Activated gamma-delta T cell (primary cell): ENCODE data around the gene P2RX6.
"Not testable (repeated sequence)": the region's sequence is repeated elsewhere in the genome, so short reads cannot be mapped to it uniquely, and the experiment has no call there.

ENCODE experiments used
- DNase-seq: peaks from one replicate; lab custom pipeline; 2025; lab: John Stamatoyannopoulos, UW

Gene P2RX6

DNA sequence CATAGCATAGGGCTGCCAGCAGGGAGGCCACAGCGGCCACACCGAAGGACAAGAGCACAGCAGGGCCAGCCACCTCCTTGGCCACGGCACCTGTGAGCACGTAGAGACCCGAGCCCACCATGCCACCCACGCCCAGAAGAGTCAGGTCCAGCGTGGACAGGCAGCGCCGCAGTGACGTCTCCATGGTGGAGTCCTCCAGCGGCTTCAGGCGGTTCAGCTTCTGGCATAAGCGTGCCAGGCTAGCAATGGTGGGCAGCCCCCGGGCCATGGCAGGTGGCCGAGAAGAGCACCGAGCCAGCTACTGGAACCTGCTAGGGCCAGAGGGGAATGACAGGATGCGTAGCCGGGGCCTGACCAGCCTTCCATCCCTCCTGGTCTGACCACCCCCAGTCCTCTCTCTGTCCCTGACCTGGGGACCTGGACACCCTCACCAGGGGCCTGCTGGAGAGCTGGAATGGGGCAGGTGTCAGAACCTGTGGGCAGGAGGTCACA is 16.6 kb downstream of the P2RX6 start:
- DNase-seq: no peak

DNA sequence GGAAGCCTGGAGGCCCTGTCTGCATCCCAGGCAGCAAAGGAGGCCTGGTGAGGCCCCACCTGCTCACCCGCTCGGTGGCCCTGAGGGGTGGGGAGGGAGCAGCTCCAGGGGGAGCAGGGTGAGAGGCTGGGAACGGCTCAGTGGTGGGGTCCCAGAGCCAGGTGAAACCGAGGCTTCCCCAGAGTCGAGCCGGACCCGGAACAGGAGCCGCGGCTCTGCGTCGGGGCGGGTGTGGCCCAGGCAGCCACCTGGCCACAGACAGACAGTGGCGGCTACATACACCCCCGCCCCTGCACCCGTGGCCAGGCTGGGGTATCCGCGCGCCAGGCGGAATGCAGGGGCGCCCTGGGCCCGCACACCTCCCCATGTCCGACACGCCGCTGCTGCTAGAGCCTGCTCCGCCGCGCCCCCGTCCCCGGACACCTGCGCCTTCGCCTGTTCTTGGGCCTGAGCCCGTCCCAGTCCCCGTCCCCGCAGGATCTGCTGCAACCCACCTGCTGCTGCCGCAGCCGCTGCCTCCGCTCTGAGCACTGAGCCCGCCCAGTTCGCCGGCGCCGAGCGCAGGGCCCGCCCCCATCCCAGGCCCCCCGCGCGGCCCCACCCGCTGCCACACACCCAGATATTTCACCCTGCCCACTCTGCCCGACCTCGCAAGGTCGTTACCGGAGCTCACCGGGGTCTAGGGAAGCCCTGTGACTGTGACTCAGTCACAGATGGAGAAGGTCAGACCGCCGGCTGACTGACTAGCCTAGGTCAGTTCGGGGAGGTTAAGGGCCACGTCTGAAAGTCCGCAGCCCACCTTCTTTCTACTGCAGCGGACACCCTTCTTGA is 17.3 kb downstream of the P2RX6 start, which contains the start of gene SLC7A4:
TSS of gene SLC7A4 (minus strand) at position 525 of the 831 bp plus-strand sequence. CDS start 749 bp downstream, outside the sequence.
- no peak for DNase-seq

DNA sequence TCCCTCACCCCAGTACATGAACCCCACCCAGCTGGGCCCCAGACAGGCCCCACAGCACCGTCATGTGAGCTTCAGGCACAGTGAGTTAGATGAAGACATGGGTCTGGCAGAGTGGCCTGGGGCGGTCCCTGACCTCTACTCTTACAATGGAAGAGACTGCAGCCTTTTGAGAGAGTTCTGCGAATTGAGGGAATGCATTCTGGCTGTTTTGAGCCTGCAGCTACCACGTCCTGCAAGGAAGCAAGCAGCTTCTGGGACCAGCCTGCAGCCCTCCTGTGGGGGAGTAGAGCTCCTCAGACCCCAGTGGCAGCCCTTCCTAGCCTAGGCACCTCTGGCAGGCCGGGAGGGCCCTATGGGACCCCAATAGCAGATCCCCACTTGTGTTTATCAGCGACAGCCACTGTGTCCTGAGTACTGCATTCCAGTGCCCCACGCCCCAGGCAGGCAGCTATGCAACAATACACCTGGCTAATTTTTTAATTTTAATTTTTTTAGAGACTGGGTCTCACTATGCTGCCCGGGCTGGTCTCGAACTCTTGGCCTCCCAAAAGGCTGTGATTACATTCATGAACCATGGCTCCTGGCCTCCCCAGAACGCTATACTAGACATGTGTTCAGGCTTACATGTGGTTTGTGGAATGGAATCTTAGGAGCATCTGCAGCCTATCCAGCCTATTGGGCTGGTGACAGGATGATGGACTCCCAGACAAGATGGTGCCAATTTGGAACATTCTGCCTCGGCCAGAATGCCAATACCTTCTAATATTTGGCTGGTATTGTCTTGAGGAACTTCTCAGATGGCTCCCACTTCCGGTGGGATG is 18.1 kb downstream of the P2RX6 start:
- DNase-seq: no peak

DNA sequence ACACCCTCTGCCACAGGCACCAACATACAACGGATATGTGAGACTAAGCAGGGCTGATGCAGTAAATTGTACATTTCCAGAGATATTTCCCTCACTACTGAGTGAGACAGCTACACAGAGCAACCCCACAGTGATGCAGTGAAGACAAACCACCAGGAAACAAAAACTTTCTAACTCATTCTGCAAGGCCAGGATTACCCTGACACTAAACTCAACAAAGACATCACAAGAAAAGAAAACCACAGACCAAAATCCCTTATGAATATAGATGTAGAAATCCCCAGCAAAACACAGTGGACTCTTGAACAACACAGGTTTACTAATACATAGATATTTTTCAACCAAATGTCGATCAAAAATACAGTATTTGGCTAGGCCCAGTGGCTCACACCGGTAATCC is 18.9 kb downstream of the P2RX6 start:
- no peak for DNase-seq

DNA sequence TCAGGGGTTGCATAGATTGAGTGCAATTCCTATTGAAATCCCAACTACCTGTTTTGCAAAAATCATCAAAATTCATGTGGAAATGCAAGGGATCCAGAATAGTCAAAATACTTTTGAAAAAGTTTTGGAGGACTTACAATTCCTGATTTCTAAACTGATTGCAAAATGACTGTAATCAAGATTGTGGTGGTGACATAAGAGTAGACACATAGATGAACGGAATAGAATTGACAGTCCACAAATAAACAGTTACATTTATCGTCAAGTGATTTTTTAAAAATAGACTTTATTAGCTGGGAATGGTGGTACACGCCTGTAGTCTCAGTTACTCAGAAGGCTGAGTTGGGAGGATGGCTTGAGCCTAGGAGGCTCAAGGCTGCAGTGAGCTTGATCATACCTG is 20.0 kb downstream of the P2RX6 start:
- no peak for DNase-seq

DNA sequence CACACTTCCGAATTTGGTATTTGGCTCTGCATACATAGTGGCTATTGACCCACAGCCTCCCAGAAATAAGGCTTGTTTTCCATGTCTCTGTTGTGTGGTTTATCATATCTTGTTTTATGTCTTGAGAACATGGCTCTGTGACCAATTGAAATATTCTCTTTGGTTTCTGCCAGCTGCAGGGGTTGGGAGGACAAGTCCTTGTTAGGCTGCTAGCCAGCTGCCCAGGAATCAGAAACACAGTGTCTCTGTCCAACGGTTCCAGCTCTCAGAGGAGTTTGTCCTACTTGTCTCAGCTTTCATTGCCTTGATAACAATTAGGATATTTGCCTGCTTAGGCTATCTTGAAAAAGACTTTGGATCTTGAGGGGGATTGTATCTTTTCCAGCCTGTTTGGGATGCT is 23.4 kb downstream of the P2RX6 start:
- DNase-seq: no peak

DNA sequence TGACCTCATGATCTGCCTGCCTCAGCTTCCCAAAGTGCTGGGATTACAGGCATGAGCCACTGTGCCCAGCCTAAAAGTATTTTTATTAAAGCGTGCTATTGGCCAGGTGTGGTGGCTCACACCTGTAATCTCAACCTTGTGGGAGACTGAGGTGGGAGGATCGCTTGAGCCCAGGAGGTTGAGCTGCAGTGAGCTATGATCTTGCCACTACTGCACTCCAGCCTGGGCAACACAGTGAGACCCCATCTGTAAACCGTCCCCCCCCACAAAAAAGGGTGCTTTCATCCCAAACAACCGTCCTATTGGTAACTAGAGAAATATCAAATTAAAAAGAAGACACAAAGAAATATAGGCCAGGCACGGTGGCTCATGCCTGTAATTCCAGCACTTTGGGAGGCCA is 24.2 kb downstream of the P2RX6 start:
- not testable (repeated sequence) for DNase-seq

DNA sequence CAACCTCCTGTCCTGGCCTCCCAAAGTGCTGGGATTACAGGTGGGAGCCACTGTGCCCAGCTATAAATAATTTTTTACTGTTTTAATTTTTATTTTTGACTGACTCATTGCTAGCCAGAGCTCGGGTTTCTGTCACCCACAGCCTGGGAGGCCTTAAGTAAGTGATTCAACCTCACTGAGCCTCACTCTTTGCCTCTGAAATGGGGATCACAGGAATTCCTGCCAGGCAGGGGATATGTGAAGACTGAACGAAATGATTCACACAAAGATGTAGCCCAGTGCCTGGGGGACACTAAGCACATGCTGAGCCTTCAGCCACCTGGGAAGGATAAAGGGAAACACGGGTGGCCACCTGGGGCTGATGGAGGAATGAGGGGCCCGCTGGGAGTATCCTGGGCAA is 27.0 kb downstream of the P2RX6 start:
- no peak for DNase-seq

DNA sequence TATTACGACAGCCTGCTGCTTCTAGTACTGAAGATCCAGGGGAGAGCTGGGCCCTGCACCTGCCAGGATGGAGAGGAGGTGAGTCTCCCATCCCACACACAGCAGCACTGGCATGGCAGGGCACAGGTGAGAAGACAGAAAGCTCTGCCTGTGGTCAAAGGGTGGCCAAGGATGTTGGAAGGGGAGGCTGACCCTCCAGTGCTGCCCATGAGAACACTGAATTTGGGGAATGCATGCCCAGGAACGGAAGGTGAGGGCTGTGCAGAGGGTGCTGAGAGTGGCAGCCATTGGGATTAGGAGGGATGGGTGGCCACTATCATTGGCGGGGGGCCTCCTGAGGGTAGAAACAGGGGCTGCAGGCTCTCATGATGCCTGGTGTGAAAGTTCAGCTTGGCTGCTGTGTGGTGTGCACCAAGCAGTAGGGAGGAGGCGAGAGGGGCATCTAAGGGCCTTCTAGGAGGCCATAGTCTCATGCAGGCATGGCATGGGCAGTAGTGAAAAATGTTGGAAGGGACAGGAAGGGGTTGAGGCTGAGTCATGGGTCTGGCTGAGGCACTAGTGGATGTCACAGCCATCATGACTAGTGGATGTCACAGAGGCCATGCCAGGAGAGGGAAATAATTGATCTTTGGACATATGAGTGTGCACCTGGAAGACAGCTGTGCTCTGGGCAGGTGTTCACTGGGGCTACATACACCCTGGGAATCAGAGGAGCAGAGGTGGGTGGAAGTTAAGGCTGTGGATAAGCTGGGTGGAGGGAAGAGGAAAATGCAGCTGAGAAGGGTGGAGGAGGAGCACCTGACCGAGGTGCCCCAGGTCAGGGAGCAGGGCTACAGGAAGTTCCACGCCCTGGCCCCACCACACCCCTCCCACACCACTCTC is 28.3 kb downstream of the P2RX6 start:
- DNase-seq: no peak

DNA sequence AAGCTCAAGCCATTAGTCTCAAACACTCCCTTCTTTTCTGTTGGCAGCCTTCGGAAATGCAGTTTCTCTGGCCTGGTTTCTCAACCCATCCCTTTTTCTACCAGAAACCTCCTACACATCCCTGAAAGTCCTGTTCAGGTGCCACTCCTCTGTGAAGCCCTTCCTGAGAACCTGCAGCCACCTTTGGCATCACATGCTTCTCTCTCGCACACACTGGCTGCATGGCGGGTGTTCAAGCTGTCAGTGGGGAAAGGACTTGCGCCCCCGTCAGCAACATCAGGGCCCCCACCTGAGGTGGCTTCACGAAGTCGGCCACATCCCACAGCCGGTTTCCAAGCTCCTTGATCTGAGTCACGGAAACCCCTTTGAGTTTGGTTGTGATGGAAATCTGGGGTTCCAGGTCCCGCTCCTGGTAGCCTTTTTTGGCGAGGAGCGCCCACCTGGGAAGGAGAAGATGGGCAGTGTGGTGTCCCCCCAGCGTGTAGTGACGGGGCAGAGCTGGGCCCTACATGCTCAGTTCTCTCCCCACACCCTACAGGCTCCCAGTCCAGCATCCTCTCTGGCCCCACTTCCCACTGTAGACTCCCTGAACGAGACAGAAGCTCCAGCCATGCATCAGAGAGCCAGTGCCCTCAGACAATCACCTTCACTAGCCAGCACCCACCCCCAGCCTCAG is 29.0 kb downstream of the P2RX6 start:
- DNase-seq: no peak

DNA sequence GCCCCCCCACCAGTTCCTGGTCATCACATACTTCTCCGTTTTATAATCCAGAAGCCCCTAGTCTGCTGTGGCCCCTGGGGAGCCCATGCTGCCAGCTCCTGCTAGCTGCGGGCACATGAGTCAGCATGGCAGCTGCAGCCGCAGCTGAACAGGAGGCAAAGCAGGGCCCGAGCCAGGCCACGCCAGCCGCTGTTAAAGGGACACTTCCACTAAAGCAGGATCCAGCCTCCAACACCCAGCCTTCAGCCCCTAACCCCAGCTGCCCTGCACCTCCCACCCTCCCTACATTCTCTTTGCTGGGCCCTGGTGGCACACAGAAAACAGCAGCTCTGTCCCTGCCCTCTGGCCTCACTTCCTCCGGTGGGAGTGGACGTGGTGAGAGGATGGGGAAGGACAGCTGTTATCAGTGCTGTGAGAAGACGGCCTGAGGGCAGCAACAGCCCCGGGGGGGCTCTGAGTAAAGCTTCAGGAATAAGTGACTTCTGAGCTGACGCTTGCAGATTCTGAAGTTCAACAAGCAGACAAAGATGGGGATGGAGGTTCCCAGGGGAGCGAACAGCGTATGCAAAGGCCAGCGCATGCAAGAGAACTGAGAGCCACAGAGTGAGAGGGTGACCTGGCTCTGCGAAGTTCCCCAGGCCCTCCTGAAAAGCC is 30.1 kb downstream of the P2RX6 start:
- DNase-seq: no peak

DNA sequence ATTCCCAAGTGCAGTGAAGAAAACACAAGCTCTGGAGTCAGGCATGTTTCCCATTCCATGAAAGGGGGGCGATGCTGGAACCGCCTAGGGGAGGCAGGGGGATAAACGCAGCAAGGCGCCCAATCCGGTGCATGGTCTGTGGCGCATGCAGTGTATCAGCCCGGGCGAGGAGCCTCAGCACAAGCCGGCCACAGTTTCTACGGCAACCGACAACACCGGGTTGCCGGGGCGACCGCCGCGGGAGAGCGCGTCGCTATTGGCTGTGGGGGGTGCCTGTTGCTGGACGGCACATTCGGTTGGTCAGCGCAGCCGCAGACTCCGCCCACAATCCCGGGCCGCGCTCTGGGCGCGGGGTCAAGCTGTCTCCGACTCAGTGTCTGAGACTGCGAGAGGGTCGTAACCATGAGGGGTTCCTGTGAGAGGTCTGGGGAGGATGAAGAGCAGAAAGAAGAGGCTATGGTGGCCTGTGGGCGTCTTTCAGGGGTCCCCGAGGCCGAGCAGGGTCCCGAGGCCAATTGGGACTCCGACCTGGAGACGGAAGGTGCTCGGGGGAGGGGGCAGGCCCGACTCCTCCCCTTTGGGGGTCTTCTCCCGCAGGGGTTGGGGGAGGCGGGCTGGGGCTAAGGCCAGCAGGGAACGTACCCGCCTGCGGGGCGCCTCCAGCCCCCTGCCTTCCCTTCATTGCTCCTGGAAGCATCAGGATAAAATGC is 30.8 kb downstream of the P2RX6 start, which contains the start of gene LRRC74B:
TSS of gene LRRC74B (plus strand) at position 362 of the 710 bp plus-strand sequence. CDS start at position 403, 41 bp downstream.
- DNase-seq: no peak

DNA sequence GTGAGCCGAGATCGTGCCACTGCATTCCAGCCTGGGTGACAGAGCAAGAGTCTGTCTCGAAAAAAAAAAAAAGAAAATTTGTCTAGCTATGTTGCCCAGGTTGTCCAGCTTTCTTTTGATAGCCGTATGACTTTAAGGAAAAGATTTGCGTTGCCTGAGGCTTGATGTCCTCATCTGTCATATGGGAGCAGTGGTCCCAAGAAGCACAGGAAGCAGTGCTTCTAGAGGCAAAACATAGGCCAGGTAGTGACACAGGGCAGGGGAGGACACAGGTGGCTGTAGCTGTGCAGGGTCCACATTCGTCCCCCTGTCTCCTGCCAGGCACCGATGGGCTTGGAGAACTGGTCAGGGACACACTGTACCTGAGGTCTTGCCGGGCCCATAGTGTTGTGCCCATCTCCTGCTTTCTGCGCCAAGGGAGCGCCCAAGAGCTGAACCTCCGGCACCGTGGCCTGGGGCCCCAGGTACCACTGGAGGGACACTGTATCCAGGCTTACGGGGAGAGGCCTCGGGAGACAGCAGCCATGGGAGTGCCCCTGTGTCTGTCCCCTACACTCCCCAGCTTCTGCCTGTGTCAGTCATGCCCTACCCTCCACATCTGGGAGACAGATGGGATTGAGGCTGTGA is 32.2 kb downstream of the P2RX6 start:
- DNase-seq: no peak

DNA sequence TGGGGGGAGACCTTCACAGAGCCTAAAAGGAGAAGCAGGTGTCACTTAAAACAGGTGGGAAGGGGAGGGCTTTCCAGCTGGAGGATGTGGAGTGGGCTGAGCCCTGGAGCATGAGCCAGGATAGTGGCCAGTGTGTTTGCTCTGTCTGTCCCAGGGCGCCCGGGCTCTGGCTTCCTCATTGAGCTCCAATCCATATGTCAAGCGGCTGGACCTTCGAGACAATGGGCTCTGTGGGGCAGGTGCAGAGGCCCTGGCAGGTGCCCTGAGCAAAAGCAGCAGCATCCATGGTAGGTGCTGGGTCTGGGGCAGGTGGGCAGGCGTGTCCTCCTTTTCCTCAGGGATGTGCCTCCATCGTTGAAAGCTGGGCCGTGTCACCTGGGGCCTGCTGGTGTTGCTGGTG is 32.8 kb downstream of the P2RX6 start:
- DNase-seq: no peak

DNA sequence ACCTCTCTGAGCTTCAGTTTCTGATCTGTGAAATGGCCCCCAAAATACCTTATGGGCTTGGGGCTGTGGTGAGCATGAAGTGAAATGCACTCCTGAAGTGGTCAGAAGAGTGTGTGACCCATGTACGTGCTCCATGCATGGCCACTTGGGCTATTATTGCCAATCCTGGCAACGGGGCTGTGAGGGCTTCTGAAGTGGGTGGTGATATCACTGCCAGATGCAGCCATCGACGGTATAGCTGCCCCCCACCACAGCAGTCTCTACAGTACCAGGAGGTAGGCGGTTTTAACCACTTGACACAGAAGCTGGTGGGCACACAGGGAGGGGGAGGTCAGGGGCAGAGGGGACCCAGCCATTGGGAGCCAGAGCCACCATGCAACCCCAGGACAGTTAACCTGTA is 33.5 kb downstream of the P2RX6 start:
- DNase-seq: not testable (repeated sequence)

DNA sequence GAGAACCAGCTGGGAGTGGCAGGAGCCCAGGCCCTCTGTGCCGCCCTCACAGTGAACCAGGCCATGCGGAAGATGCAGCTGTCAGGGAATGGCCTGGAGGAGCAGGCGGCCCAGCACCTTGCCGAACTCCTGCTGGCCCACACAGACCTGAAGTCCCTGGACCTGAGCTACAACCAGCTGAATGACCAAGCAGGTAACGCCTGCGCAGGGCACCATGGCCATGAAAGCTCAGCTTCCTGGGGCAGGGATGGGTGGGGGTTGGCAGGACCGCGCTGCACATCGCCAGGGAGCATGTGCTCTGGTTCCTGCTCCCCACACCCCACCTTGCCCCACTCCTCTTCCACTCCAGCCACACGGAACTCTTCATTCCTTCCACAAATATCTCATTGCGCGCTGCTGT is 34.0 kb downstream of the P2RX6 start:
- DNase-seq: not testable (repeated sequence)

DNA sequence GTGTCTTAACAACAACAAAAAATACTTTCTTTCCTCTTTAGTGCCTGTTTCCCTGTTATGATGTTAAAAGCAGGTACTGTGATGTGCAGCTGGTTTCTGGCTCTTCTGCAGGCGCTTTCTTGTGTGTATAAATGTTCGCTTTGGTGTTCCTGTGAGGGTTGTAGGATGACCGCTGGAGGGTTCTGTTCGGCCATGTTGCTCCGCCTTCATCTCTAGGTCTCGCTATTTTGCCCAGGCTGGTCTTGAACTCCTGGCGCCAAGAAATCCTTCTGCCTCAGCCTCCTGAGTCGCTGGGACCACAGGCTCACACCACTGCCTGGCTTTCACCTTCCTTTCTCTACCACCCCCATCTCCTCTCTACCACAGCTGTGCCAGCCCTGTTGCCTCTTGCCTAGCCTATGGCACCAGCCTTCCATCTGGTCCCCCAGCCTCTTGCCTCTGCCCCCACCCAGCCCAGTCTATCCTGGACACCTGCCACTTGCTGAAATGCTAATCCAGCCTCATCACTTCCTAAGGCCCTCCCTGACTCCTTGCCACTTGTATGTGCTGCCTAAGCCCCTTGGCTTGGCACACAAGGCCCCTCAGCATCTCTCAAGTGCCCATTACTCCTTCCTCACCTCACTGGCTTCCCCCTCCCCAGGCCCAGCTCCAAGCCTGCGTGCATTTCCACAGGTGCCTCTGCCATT is 36.3 kb downstream of the P2RX6 start:
- no peak for DNase-seq

DNA sequence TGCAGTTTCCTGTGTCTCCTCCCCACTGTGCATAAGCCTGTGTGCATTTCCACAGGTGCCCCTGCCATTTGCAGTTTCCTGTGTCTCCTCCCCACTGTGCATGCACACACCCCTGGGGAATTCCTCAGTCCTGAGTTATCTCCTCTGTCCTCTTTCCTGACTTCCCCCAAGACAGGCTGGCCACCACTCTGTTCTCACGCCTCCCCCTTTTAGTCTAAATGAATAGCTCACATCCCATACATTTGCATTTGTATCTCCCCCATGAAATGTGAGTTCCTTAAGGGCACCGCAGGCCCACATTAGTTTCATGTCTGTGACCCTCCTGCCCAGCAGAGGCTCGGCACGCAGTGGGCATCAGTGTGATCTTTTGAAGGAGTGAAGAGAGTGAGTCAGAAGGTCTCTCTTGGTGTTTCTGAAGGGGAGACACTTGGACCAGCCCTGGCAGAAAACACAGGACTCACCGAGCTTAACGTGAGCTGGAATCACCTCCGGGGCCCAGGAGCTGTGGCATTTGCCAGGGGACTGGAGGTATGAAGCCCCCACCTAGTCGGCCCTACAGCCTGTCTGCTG is 37.0 kb downstream of the P2RX6 start:
- no peak for DNase-seq
